Adrenal gland (tissue), 12 donors: ENCODE data around the gene PHIP. TPM values are rescaled to one million over a fixed set of nuclear protein-coding genes. Genes with fewer than 3 reads are reported as not detected.

Experiments
- DNase-seq, 7 donors: peaks; one replicate each; pipeline ENCODE4 v3.0.0-alpha.2; 2019 to 2020
- H3K27ac ChIP-seq, 5 donors: fragments of 200-600 bp; sonication (generic) in 4 of 5; 1 replicate in 3 of 5; 2 replicates in 2 of 5; pipeline versions ENCODE4 v1.5.1 to v1.8.0; 2016 to 2020; ENCODE audit warnings: mild to moderate bottlenecking in 1 of 5
- H3K27me3 ChIP-seq: fragments of 200-600 bp; 2 replicates; pipeline ENCODE4 v1.8.0; 2021
- H3K36me3 ChIP-seq, 2 donors: fragments of 200-600 bp; replicated peaks in 1 of 2; 1 replicate in 1 of 2; 2 replicates in 1 of 2; pipeline versions ENCODE4 v1.5.1 to v1.8.0; 2018 to 2022
- H3K4me1 ChIP-seq, 2 donors: fragments of 200-600 bp; replicated peaks in 1 of 2; 1 replicate in 1 of 2; 2 replicates in 1 of 2; pipeline versions ENCODE4 v1.5.1 to v1.8.0; 2018 to 2021
- H3K4me3 ChIP-seq, 4 donors: fragments of 200-600 bp; sonication (generic) in 3 of 4; one replicate each; pipeline ENCODE4 v1.5.1; 2016 to 2018
- H3K9me3 ChIP-seq, 3 donors: fragments of 200-600 bp; sonication (generic) in 1 of 3; replicated peaks in 1 of 3; 1 replicate in 2 of 3; 2 replicates in 1 of 3; pipeline versions ENCODE4 v1.5.1 to v1.8.0; 2016 to 2021
- POLR2A ChIP-seq, 2 donors: fragments of 450-650 bp; IDR thresholded peaks; one replicate each; pipeline ENCODE4 v1.6.1; 2017; ENCODE audit warnings: antibody characterized with exemption in 2 of 2, mild to moderate bottlenecking in 2 of 2, moderate library complexity in 1 of 2
- WGBS, 4 donors: extraction: QIAGEN DNeasy Blood & Tissue Kit in 2 of 4; methylation state at CpG; one replicate each; pipeline versions ENCODE4 v1.1.5 to v1.1.7; 2013 to 2017; 5-methylcytosine and 5-hydroxymethylcytosine counted together
- intact Hi-C, 2 donors: fragments of 100-400 bp; cut with DNase I; formaldehyde crosslinking; loops; one replicate each; pipeline versions ENCODE4 v1.14.1 to v1.15.0; 2022 to 2023
- polyA plus RNA-seq, 3 donors: library from polyadenylated mRNA; stranded (reverse); fragments of 200-250 nt in 2 of 3; fragments of 350-450 nt in 1 of 3; fragmentation: Illumina TruSeq in 1 of 3; extraction: RNeasy Lipid Tissue Mini Kit (QIAGEN cat#74804) in 1 of 3; gene quantifications; one replicate each; pipeline ENCODE4 v1.2.3, GENCODE V29; 2013 to 2014
- total RNA-seq, 9 donors: library from RNA; depleted of rRNA in 4 of 9; stranded (reverse); fragments of >200 nt in 4 of 9; fragments of 120-200 nt in 1 of 9; fragmentation: NEBNext Ultra II Directional in 1 of 9; extraction: Animal tissue kit (Norgen Biotek cat#: 25700) in 1 of 9; gene quantifications; one replicate each; pipeline versions ENCODE4 v1.1.0 to v1.2.4, GENCODE V29; 2013 to 2023
- TF ChIP-seq, protein P1 (sequence below), 6 experiments: fragments of 450-650 bp in 4 of 6; fragments of 200-600 bp in 2 of 6; sonication (generic) in 1 of 6; IDR thresholded peaks; 1 replicate in 5 of 6; 2 replicates in 1 of 6; pipeline versions ENCODE4 v1.5.1 to v1.8.0; 2016 to 2021; ENCODE audit warnings: antibody characterized with exemption in 6 of 6, mild to moderate bottlenecking in 2 of 6, moderate library complexity in 1 of 6
- donor health status: healthy with polysubstance abuse.
- donor health status: Bipolar disorder and iron deficiency.
- donor health status: DM: yes; HTN: yes; CAD: no.
- donor health status: DM: no; HTN: no; CAD: no.
- donor health status: DM: no; HTN: no; CAD: no.
- donor health status: DM: yes; HTN: yes; CAD: no.

PHIP gene
- total and polyA plus RNA-seq, 12 donors = 7.7 to 24.1 (median 16.8) TPM

DNA sequence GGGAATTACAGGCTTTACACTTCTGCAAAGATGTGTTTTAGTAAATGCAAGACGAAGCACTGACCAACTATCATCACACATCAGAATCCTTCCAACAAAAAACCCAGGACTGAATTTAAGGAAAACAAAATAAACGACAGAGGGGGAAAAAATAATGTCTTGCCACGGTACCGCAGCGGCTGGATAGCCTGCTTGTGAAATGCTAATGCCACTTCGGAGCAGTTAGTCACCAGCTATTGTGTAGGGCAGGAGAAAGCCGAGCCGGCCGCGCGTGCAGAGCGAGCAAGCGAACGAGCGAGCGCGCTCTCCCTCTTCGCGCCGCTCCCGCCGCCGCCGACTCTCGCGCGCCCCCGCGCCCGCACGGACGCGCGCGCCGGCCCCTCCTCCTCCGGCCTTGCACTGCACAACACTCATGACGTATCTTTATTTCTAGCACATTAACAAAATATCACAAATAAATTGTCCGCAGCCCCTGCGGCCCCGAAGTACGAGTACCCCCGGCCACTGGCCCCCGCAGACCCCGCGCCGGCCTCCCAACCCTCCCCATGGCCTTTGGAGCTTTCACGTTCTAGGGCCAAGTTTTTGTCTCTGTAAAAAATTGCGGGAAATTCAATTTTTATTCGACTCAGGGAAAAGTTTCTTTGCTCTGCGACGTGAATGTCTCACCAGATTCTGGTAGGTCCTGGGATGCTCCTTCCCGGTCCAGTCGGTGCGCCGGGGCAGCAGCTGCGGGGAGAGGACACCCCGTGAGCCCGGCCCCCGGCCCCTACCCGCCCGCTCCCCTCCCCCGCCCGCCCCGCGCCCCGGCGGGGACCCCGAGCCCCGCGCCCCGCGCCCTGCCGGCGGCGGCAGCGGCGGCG is 1.0 kb downstream of the PHIP start:
- peak; percentile 91 to 96 (median 94) for DNase-seq
- Histone ChIP-seq H3K4me3 (peak overlapping the region in 3 of 4 donors; percentile 61 to 81 (median 66)), H3K27ac (peak overlapping the region; percentile 85 to 96 (median 93)), H3K4me1 (peaks cover 5 to 26% of the 10 kb centered on the region in 2 donors), H3K9me3 (no peaks in the 10 kb centered on the region), H3K27me3 (no peaks in the 10 kb centered on the region), H3K36me3 (no peaks in the 10 kb centered on the region)
- TF ChIP-seq, protein P1, sequence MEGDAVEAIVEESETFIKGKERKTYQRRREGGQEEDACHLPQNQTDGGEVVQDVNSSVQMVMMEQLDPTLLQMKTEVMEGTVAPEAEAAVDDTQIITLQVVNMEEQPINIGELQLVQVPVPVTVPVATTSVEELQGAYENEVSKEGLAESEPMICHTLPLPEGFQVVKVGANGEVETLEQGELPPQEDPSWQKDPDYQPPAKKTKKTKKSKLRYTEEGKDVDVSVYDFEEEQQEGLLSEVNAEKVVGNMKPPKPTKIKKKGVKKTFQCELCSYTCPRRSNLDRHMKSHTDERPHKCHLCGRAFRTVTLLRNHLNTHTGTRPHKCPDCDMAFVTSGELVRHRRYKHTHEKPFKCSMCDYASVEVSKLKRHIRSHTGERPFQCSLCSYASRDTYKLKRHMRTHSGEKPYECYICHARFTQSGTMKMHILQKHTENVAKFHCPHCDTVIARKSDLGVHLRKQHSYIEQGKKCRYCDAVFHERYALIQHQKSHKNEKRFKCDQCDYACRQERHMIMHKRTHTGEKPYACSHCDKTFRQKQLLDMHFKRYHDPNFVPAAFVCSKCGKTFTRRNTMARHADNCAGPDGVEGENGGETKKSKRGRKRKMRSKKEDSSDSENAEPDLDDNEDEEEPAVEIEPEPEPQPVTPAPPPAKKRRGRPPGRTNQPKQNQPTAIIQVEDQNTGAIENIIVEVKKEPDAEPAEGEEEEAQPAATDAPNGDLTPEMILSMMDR (IDR thresholded peaks at IDR 0.05) = no peak
- TF ChIP-seq POLR2A (IDR thresholded peaks at IDR 0.05) = peak in 1 of 2 donors; percentile 94
- 1% methylated on average over 45 to 79 of the region's 79 CpGs for WGBS, 4 donors
- intact Hi-C loops = loop anchor here in 1 of 2 donors (5.0 kb wide), 1 partner anchor 395 kb away; no protein-coding TSS in a partner anchor

DNA sequence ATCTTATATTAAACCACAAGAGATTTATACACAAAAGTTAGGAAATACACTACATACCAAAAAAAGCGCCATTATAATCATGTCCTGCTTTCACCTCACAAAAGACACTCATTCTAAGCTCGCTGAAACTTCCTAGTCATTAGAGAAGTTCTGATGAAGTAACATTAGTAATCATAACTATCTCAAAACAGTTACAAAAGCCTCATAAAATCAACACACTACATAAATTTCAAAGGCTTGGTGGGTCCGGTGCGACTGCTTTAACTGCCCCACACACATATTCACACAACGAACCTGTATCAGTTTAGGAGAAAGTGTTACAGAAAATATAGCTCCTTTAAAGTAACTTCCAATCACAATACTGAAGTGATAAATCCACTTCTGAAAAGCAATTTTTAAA is 1.9 kb downstream of the PHIP start:
- no peak for DNase-seq
- TF ChIP-seq, protein P1 (IDR thresholded peaks at IDR 0.05) = no peak
- TF ChIP-seq POLR2A (IDR thresholded peaks at IDR 0.05) = no peak
- intact Hi-C loops = loop anchor here in 1 of 2 donors (5.0 kb wide), 1 partner anchor 396 kb away; no protein-coding TSS in a partner anchor
- peak overlapping the region in 2 of 4 donors; percentile 23 to 61 for H3K4me3 ChIP-seq
- H3K27ac ChIP-seq = peak overlapping the region; percentile 85 to 96 (median 93)
- H3K9me3 ChIP-seq = no peaks in the 10 kb centered on the region
- peaks cover 5 to 26% of the 10 kb centered on the region in 2 donors for H3K4me1 ChIP-seq
- H3K36me3 ChIP-seq = no peaks in the 10 kb centered on the region
- WGBS, 4 donors = 4 to 12% (median 9%) methylated on average over 5 of the region's 5 CpGs
- H3K27me3 ChIP-seq = no peaks in the 10 kb centered on the region

DNA sequence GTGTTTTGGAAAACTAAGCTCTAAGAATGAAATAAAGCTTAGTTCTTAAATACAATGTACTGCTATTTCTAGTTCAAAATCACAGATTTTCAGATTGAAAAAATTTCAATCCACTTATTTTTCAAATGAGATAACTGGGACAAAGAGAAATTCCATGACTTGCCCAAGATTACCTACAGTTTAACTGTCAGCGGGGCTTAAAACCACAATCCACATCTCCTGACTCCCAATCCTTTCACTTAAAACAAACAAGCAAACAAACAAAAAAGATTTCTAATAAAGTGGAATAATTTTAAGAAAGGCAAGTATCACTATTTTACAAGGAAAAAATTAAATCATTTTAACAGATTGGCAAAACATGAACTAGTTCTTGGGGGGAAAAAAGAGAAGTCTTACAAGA is 4.2 kb downstream of the PHIP start:
- TF ChIP-seq, protein P1 (IDR thresholded peaks at IDR 0.05) = no peak
- no peak for TF ChIP-seq POLR2A (IDR thresholded peaks at IDR 0.05)
- H3K4me3 ChIP-seq = no peak overlapping the region
- H3K27ac ChIP-seq = no peak overlapping the region
- intact Hi-C loops = no loop called here
- no peaks in the 10 kb centered on the region for H3K36me3 ChIP-seq
- no peaks in the 10 kb centered on the region for H3K27me3 ChIP-seq
- 88 to 95% (median 92%) methylated on average over 1 of the region's 1 CpG for WGBS, 4 donors
- peaks cover 10 to 17% of the 10 kb centered on the region in 2 donors for H3K4me1 ChIP-seq
- no peaks in the 10 kb centered on the region for H3K9me3 ChIP-seq
- no peak for DNase-seq

DNA sequence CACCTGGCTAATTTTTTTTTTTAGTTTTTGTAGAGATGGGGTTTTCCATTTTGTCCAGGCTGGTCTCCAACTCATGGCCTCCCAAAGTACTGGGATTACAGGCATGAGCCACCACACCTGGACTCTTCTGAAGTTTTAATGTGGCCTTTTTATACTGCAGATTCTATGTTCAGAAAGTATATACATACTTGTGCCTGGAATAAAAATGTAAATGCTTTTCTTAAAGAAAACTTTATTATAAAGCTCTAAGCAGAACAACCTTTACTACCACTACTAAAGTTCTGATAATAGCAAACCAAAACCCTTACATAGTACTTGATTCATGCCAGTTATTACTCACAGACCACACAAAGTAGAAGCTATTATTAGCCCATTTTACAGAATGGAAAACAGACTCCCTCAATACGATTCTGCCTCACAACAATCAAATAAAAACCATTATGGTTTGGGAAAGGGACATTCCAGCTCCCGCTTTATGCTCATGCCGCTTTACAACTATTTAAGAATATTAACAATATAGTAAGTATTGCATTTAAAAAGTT is 5.3 kb downstream of the PHIP start:
- Histone ChIP-seq H3K9me3 (no peaks in the 10 kb centered on the region), H3K4me3 (no peak overlapping the region), H3K27ac (no peak overlapping the region), H3K4me1 (peaks cover 10 to 17% of the 10 kb centered on the region in 2 donors), H3K36me3 (no peaks in the 10 kb centered on the region), H3K27me3 (no peaks in the 10 kb centered on the region)
- DNase-seq = no peak
- intact Hi-C loops = no loop called here
- WGBS, 4 donors = 96 to 98% (median 97%) methylated on average over 3 of the region's 3 CpGs
- TF ChIP-seq, protein P1 (IDR thresholded peaks at IDR 0.05) = no peak
- TF ChIP-seq POLR2A (IDR thresholded peaks at IDR 0.05) = no peak
